ENCODE results near the gene ZNF462.
"Not testable (repeated sequence)": the region's sequence is repeated elsewhere in the genome, so short reads cannot be mapped to it uniquely, and the experiment has no call there.

The ZNF462 gene

DNA sequence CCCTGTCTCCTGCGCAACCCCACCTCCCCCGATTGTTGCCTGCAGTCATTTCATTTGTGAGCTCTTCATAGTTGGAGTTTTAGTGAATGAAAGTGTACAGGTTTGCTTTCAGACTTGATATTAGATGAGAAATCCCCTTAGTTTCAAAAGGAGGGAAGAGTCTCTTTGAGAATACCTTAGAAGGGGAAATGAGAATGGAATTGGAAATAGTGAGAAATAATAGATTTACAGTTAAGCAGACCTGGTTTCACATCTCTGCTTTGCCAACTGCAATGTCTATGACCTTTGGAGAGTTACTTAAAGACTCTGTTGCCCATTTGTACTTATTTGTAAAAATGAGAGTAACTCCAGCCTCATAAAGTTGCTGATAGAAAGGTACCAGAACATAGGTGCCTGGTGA, 120.4 kb downstream of the ZNF462 start:
- DNase-seq (ENCODE audit: extremely low read depth, low read depth), result no peak
- TF ChIP-seq, protein P1, sequence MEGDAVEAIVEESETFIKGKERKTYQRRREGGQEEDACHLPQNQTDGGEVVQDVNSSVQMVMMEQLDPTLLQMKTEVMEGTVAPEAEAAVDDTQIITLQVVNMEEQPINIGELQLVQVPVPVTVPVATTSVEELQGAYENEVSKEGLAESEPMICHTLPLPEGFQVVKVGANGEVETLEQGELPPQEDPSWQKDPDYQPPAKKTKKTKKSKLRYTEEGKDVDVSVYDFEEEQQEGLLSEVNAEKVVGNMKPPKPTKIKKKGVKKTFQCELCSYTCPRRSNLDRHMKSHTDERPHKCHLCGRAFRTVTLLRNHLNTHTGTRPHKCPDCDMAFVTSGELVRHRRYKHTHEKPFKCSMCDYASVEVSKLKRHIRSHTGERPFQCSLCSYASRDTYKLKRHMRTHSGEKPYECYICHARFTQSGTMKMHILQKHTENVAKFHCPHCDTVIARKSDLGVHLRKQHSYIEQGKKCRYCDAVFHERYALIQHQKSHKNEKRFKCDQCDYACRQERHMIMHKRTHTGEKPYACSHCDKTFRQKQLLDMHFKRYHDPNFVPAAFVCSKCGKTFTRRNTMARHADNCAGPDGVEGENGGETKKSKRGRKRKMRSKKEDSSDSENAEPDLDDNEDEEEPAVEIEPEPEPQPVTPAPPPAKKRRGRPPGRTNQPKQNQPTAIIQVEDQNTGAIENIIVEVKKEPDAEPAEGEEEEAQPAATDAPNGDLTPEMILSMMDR (IDR thresholded peaks at IDR 0.05; ENCODE audit: low read depth, low read length), result no peak

DNA sequence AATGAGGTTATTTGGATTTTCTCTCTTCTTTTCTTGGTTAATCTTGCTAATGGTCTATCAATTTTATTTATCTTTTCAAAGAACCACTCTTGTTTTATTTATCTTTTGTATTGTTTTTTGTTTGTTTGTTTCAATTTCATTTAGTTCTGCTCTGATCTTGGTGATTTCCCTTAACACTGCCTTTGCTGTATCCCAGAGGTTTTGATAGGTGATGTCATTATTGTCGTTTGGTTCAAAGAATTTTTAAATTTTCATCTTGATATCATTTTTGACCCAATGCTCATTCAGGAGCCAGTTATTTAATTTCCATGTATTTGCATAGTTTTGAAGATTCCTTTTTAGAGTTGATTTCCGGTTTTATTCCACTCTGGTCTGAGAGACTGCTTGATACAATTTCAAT, 126.9 kb downstream of the ZNF462 start:
- not testable (repeated sequence) for DNase-seq (ENCODE audit: extremely low read depth, low read depth)

DNA sequence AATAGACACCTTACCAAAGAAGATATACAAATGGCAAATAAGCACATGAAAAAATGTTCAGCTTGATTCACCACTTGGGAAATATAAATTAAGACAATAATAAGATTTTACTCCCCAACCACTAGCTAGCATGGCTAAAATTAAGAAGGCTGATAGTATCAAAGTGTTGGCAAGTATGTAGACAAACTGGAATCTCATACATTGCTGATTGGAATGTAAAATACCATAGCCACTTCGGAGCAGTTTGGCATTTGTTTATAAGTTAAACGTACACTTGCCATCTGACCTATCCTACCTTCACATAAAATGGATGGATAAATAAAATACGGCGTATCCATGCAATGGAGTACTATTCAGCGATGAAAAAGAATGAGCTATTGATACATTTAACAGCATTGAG, 129.2 kb downstream of the ZNF462 start:
- no peak for DNase-seq (ENCODE audit: extremely low read depth, low read depth)
- TF ChIP-seq, protein P1 (IDR thresholded peaks at IDR 0.05; ENCODE audit: low read depth, low read length), result no peak

DNA sequence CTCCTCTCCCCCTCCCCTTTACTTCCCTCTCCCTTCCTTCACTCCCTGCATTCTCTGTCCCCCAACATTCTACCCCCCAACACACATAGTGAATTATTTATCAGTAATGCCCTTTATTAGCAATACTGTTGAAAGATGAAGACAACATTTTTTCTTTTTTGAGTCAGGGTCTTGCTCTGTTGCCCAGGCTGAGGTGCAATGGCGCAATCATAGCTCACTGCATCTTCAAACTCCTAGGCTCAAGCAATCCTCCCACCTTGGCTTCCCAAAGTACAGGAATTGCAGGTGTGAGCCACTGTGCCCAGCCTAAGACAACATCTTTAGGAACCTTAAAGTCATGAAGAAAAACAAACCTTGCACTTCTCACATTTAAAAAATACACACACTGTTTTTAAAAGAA, 130.6 kb downstream of the ZNF462 start:
- TF ChIP-seq, protein P1 (IDR thresholded peaks at IDR 0.05; ENCODE audit: low read depth, low read length), result no peak
- DNase-seq (ENCODE audit: extremely low read depth, low read depth), result no peak

DNA sequence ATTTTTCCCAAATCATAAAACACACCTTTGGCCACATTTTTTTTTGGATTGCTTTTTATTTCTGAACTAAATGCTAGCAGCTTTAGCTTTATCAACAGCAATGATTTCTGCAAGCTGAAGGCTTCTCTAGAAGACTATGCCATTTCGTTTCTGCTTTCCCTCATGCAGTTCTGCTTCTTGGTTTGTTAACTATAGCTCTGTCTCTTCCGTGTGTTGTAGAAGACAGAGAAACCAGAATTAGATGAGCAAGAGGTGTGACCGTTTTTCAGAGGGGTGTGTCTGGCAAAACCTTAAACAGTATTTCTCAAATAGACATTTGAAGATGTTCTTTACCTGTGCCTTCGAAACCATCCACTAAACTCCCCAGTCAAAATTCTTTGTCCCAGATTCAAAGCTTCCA, 131.5 kb downstream of the ZNF462 start:
- TF ChIP-seq, protein P1 (IDR thresholded peaks at IDR 0.05; ENCODE audit: low read depth, low read length), result no peak
- DNase-seq (ENCODE audit: extremely low read depth, low read depth), result no peak

DNA sequence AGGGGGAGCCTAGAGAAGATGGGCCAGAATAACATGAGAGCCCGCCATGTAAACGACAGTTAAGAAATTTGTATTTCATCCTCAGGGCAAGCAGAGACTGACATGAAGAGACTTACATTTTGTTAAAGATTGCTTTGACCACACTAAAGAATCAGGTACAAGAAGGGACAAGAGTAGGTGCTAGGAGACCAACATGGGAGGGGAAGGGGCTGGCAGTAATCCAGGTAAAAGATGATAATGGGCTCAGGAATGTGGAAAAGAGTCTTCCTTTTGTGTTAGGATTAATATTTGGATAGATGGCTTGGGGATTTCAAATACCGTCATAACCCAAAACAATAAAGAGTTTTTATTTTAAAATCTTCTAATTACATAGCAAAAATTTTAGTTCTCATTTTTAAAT, 137.3 kb downstream of the ZNF462 start:
- TF ChIP-seq, protein P1 (IDR thresholded peaks at IDR 0.05; ENCODE audit: low read depth, low read length), result no peak
- no peak for DNase-seq (ENCODE audit: extremely low read depth, low read depth)

DNA sequence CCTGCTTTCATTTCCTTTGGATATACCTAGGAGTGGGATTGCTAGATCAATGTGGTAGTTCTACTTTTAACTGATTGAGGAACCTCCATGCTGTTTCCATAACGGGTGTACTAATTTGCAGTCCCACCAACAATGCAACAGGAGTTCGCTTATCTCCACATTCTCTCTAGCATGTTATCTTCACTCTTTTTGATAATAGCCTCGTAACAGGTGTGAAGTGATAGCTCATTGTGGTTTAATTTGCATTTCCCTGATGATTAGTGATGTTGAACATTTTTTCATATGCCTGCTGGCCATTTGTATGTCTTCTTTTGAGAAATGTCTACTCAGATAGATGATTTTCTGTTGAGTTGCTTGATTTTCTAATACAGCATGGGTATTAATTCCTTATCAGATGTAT, 142.2 kb downstream of the ZNF462 start:
- no peak for DNase-seq (ENCODE audit: extremely low read depth, low read depth)
- TF ChIP-seq, protein P1 (IDR thresholded peaks at IDR 0.05; ENCODE audit: low read depth, low read length), result no peak

DNA sequence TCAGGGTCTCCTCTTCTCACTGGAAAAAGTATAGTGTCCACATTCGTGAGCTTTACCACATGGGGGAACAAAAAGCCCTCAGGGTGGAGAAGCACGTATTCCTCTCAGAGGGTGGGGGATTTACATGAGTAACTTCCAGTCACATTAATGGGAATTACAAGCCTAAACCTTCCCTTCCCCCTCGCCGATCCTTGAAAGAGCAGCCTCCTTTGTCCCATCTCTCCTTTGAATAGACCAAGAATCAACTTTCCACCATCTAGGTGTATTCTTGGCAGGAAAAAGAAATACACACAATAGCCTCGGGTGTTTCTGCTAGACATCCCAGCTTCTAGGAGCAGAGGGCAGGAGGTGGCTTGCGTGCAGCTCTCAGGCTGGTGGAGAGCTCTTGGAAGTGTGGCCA, 144.4 kb downstream of the ZNF462 start:
- TF ChIP-seq, protein P1 (IDR thresholded peaks at IDR 0.05; ENCODE audit: low read depth, low read length), result no peak
- DNase-seq (ENCODE audit: extremely low read depth, low read depth), result no peak
